Loucy (cell line): ENCODE results near the gene TESPA1.
A peak's percentile ranks its signal among the peaks of the same experiment; 100 is the strongest.

ENCODE experiments used
- H2AFZ ChIP-seq: fragments of 200-600 bp; sonication (generic); 2 replicates; pipeline ENCODE4 v1.6.0; 2016; ENCODE audit warnings: antibody characterized with exemption, mild to moderate bottlenecking, low read length, moderate library complexity
- H3F3A ChIP-seq: fragments of 200-600 bp; 2 replicates; pipeline ENCODE4 v1.6.0; 2016; ENCODE audit warnings: antibody characterized with exemption, low read depth, mild to moderate bottlenecking
- H3K27me3 ChIP-seq: fragments of 200-600 bp; sonication (generic); 2 replicates; pipeline ENCODE4 v1.6.1; 2014; ENCODE audit warnings: low read length, mild to moderate bottlenecking; ENCODE audit not compliant: insufficient read depth, poor library complexity, severe bottlenecking
- H3K36me3 ChIP-seq: fragments of 200-600 bp; sonication (generic); 2 replicates; pipeline ENCODE4 v1.6.1; 2016; ENCODE audit warnings: low read length; ENCODE audit not compliant: insufficient read depth
- H3K4me1 ChIP-seq: fragments of 200-600 bp; sonication (generic); 2 replicates; pipeline ENCODE4 v1.5.1; 2014; ENCODE audit warnings: low read length, mild to moderate bottlenecking; ENCODE audit not compliant: insufficient read depth, poor library complexity, severe bottlenecking
- H3K4me2 ChIP-seq: fragments of 200-600 bp; sonication (generic); 2 replicates; pipeline ENCODE4 v1.6.0; 2014; ENCODE audit warnings: antibody characterized with exemption, low read length, low read depth, mild to moderate bottlenecking; ENCODE audit not compliant: poor library complexity, severe bottlenecking
- H3K4me3 ChIP-seq: fragments of 200-600 bp; sonication (generic); 2 replicates; pipeline ENCODE4 v1.5.1; 2014; ENCODE audit warnings: low read length, mild to moderate bottlenecking, mixed read lengths; ENCODE audit not compliant: poor library complexity, severe bottlenecking
- H3K79me2 ChIP-seq: fragments of 200-600 bp; sonication (generic); 2 replicates; pipeline ENCODE4 v1.6.1; 2014; ENCODE audit warnings: low read length; ENCODE audit not compliant: insufficient read depth
- H3K9ac ChIP-seq: fragments of 200-600 bp; sonication (generic); 2 replicates; pipeline ENCODE4 v1.6.0; 2014; ENCODE audit warnings: mild to moderate bottlenecking, low read depth, low read length, moderate library complexity; ENCODE audit not compliant: poor library complexity, severe bottlenecking
- H3K9me2 ChIP-seq: fragments of 200-600 bp; sonication (generic); replicated peaks from 2 replicates; pipeline ENCODE4 v1.6.1; 2016; ENCODE audit warnings: low read depth, low read length, mixed read lengths
- H3K9me3 ChIP-seq: fragments of 200-600 bp; sonication (generic); 2 replicates; pipeline ENCODE4 v1.6.1; 2014; ENCODE audit warnings: mild to moderate bottlenecking, antibody characterized with exemption, low read length, low read depth; ENCODE audit not compliant: insufficient read depth
- H4K20me1 ChIP-seq: fragments of 200-600 bp; sonication (generic); 2 replicates; pipeline ENCODE4 v1.6.0; 2014; ENCODE audit warnings: antibody characterized with exemption, low read length, mild to moderate bottlenecking; ENCODE audit not compliant: insufficient read depth, poor library complexity, severe bottlenecking
- CTCF ChIP-seq: fragments of 200-600 bp; sonication (generic); conservative IDR thresholded peaks from 2 replicates; pipeline ENCODE4 v1.5.1; 2014; ENCODE audit warnings: mild to moderate bottlenecking, antibody characterized with exemption, low read length
- EZH2phosphoT487 ChIP-seq: fragments of 200-600 bp; IDR thresholded peaks from 2 replicates; pipeline ENCODE4 v1.6.1; 2018; ENCODE audit warnings: antibody characterized with exemption, mild to moderate bottlenecking, moderate library complexity, borderline replicate concordance

TESPA1 gene

GRCh38 chr12:54983536-54984101, 943 bp downstream of the TESPA1 start:
- Histone ChIP-seq H2AFZ (no peak overlapping the region), H3K27me3 (no peaks in the 10 kb centered on the region), H3K36me3 (no peaks in the 10 kb centered on the region), H4K20me1 (no peaks in the 10 kb centered on the region), H3F3A (peaks cover 4% of the 10 kb centered on the region), H3K4me3 (peak overlapping the region; percentile 81), H3K4me2 (peak overlapping the region; percentile 88), H3K9me2 (no peaks in the 10 kb centered on the region), H3K4me1 (peaks cover 71% of the 10 kb centered on the region), H3K79me2 (peaks cover 77% of the 10 kb centered on the region), H3K9me3 (no peaks in the 10 kb centered on the region), H3K9ac (peak overlapping the region; percentile 85)
- TF ChIP-seq CTCF (no peak), EZH2phosphoT487 (no peak)

- Histone ChIP-seq H3K27me3 (no peaks in the 10 kb centered on the region), H3K79me2 (peaks cover 92% of the 10 kb centered on the region), H3K36me3 (no peaks in the 10 kb centered on the region), H3K4me3 (peak overlapping the region; percentile 81), H3K9me2 (no peaks in the 10 kb centered on the region), H3K9ac (peak overlapping the region; percentile 85), H3K9me3 (no peaks in the 10 kb centered on the region), H3K4me1 (peaks cover 76% of the 10 kb centered on the region), H2AFZ (no peak overlapping the region), H3K4me2 (peak overlapping the region; percentile 88), H4K20me1 (no peaks in the 10 kb centered on the region), H3F3A (peaks cover 9% of the 10 kb centered on the region)
- no peak for TF ChIP-seq EZH2phosphoT487
- no peak for TF ChIP-seq CTCF
Measured at GRCh38 chr12:54981796-54982195, 2.8 kb downstream of the TESPA1 start.

- H3K9me3 ChIP-seq: no peaks in the 10 kb centered on the region
- H3K9ac ChIP-seq: peak overlapping the region; percentile 85
- peaks cover 9% of the 10 kb centered on the region for H3F3A ChIP-seq
- no peaks in the 10 kb centered on the region for H3K36me3 ChIP-seq
- no peaks in the 10 kb centered on the region for H3K27me3 ChIP-seq
- H3K4me3 ChIP-seq: peak overlapping the region; percentile 81
- no peak for TF ChIP-seq CTCF
- no peak for TF ChIP-seq EZH2phosphoT487
- no peaks in the 10 kb centered on the region for H3K9me2 ChIP-seq
- peaks cover 83% of the 10 kb centered on the region for H3K4me1 ChIP-seq
- H2AFZ ChIP-seq: no peak overlapping the region
- H3K79me2 ChIP-seq: peaks cover 96% of the 10 kb centered on the region
- no peaks in the 10 kb centered on the region for H4K20me1 ChIP-seq
- peak overlapping the region; percentile 88 for H3K4me2 ChIP-seq
Measured at GRCh38 chr12:54980341-54980740, 4.2 kb downstream of the TESPA1 start.
